Measurements from ENCODE around the gene OR2AT4.

- TF ChIP-seq SP1 (IDR thresholded peaks at IDR 0.05; ENCODE audit: low read depth, low read length): no peak
- TF ChIP-seq TAF1 (IDR thresholded peaks at IDR 0.05; ENCODE audit: low read depth, low read length): no peak
- no peak for TF ChIP-seq CREB1 (IDR thresholded peaks at IDR 0.05)
- no peak for TF ChIP-seq CTCF (IDR thresholded peaks at IDR 0.05; ENCODE audit: control extremely low read depth in 1 of 3, insufficient read depth in 1 of 3, low read depth in 1 of 3, low read length in 3 of 3)
- no peak for TF ChIP-seq EZH2 (IDR thresholded peaks at IDR 0.05; ENCODE audit: low read depth, low read length, severe bottlenecking)
These were observed 27.7 kb downstream of the OR2AT4 start for GRCh38 chr11:75068993-75069392.
